GM23338 (cell line): ENCODE measurements around the gene NT5DC3.

ENCODE experiments used
- EZH2 ChIP-seq: fragments of 200-600 bp; sonication (generic); IDR thresholded peaks from one replicate; pipeline ENCODE4 v1.8.0; 2017; ENCODE audit warnings: antibody characterized with exemption, mild to moderate bottlenecking, low read depth; ENCODE audit not compliant: unreplicated experiment
- EZH2phosphoT487 ChIP-seq: fragments of 200-600 bp; sonication (generic); IDR thresholded peaks from one replicate; pipeline ENCODE4 v1.8.1; 2018; ENCODE audit warnings: antibody characterized with exemption; ENCODE audit not compliant: unreplicated experiment
- TF ChIP-seq, protein P1 (sequence below), 2 experiments: fragments of 200-600 bp in 1 of 2; sonication (generic) in 1 of 2; conservative IDR thresholded peaks; 2 replicates each; pipeline versions ENCODE4 v1.5.1 to v1.6.1; 2016 to 2017; ENCODE audit warnings: antibody characterized with exemption in 2 of 2, low read depth in 2 of 2, mild to moderate bottlenecking in 2 of 2, moderate library complexity in 1 of 2

DNA sequence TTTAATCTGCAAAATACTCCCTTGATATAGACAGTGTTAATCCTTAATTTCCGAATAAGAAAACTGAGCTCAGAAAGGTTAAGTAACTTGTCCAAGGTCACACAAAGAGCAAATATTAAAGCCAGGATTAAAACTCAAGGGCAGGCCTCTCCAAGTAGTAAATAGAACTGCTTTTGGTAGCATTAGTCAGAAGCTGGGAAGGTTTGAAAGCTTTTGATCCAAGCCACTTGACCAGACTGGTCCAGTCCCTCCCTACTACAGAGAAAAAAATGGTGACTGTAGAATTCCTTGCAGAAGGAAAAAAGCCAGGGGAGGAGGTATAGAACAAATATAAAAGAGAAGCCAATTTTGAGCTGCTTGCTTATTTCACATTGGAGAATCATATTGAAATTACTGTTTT lies 111.5 kb downstream of the NT5DC3 start:
- TF ChIP-seq, protein P1, sequence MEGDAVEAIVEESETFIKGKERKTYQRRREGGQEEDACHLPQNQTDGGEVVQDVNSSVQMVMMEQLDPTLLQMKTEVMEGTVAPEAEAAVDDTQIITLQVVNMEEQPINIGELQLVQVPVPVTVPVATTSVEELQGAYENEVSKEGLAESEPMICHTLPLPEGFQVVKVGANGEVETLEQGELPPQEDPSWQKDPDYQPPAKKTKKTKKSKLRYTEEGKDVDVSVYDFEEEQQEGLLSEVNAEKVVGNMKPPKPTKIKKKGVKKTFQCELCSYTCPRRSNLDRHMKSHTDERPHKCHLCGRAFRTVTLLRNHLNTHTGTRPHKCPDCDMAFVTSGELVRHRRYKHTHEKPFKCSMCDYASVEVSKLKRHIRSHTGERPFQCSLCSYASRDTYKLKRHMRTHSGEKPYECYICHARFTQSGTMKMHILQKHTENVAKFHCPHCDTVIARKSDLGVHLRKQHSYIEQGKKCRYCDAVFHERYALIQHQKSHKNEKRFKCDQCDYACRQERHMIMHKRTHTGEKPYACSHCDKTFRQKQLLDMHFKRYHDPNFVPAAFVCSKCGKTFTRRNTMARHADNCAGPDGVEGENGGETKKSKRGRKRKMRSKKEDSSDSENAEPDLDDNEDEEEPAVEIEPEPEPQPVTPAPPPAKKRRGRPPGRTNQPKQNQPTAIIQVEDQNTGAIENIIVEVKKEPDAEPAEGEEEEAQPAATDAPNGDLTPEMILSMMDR (conservative IDR thresholded peaks at IDR 0.05; ENCODE audit: low read depth in 2 of 2) = no peak
- no peak for TF ChIP-seq EZH2phosphoT487
- no peak for TF ChIP-seq EZH2
